Lower lobe of right lung (tissue), 2 donors: Measurements from ENCODE around the gene MRTFA. TPM values are rescaled to one million over a fixed set of nuclear protein-coding genes. Genes with fewer than 3 reads are reported as not detected.

ENCODE experiments used
- ATAC-seq, 2 donors: fragments of 200-7000 bp; cut with Tn5 transposase; one replicate each; pipeline ENCODE4 v1.9.1; 2020 to 2022; ENCODE audit warnings: mild to moderate bottlenecking in 2 of 2, moderate library complexity in 2 of 2
- DNase-seq: peaks from one replicate; pipeline ENCODE4 v3.0.0-alpha.2; 2020
- H3K27ac ChIP-seq: fragments of 200-600 bp; one replicate; pipeline ENCODE4 v1.8.0; 2022
- H3K27me3 ChIP-seq: fragments of 200-600 bp; one replicate; pipeline ENCODE4 v1.8.0; 2022; ENCODE audit warnings: low read depth
- H3K36me3 ChIP-seq: fragments of 200-600 bp; one replicate; pipeline ENCODE4 v1.8.0; 2022; ENCODE audit warnings: mild to moderate bottlenecking
- H3K4me1 ChIP-seq: fragments of 200-600 bp; one replicate; pipeline ENCODE4 v1.8.0; 2022
- H3K4me3 ChIP-seq: fragments of 200-600 bp; one replicate; pipeline ENCODE4 v1.8.0; 2022; ENCODE audit warnings: mild to moderate bottlenecking
- H3K9me3 ChIP-seq: fragments of 200-600 bp; one replicate; pipeline ENCODE4 v1.8.0; 2022
- intact Hi-C: fragments of 100-400 bp; cut with DNase I; formaldehyde crosslinking; loops from one replicate; pipeline ENCODE4 v1.11.0; 2022
- total RNA-seq: library from RNA; stranded (reverse); fragmentation: NEBNext Ultra II Directional; extraction: Animal tissue kit (Norgen Biotek cat#: 25700); gene quantifications from one replicate; pipeline ENCODE4 v1.2.1, GENCODE V29; 2021
- TF ChIP-seq, protein P1 (sequence below): fragments of 200-600 bp; IDR thresholded peaks from one replicate; pipeline ENCODE4 v1.8.0; 2022; ENCODE audit warnings: antibody characterized with exemption, mild to moderate bottlenecking
- donor health status: DM: no; HTN: yes; CAD: no; lungs with severe emphysema.

The MRTFA gene
- total RNA-seq, 1 donor from 2014 or later: 54.2 TPM

- TF ChIP-seq, protein P1, sequence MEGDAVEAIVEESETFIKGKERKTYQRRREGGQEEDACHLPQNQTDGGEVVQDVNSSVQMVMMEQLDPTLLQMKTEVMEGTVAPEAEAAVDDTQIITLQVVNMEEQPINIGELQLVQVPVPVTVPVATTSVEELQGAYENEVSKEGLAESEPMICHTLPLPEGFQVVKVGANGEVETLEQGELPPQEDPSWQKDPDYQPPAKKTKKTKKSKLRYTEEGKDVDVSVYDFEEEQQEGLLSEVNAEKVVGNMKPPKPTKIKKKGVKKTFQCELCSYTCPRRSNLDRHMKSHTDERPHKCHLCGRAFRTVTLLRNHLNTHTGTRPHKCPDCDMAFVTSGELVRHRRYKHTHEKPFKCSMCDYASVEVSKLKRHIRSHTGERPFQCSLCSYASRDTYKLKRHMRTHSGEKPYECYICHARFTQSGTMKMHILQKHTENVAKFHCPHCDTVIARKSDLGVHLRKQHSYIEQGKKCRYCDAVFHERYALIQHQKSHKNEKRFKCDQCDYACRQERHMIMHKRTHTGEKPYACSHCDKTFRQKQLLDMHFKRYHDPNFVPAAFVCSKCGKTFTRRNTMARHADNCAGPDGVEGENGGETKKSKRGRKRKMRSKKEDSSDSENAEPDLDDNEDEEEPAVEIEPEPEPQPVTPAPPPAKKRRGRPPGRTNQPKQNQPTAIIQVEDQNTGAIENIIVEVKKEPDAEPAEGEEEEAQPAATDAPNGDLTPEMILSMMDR: no peak
- Histone ChIP-seq H3K9me3 (no peaks in the 10 kb centered on the region), H3K4me1 (peaks cover 16% of the 10 kb centered on the region), H3K36me3 (peaks cover 65% of the 10 kb centered on the region), H3K4me3 (no peak overlapping the region), H3K27ac (no peak overlapping the region), H3K27me3 (no peaks in the 10 kb centered on the region)
- intact Hi-C loops: no loop called here
- no peak for ATAC-seq
- DNase-seq: no peak
Measured at GRCh38 chr22:40414311-40414710, 222.2 kb downstream of the MRTFA start.

GRCh38 chr22:40413873-40414272, 222.6 kb downstream of the MRTFA start:
- H3K9me3 ChIP-seq: no peaks in the 10 kb centered on the region
- H3K4me3 ChIP-seq: no peak overlapping the region
- no peak overlapping the region for H3K27ac ChIP-seq
- TF ChIP-seq, protein P1: no peak
- peaks cover 16% of the 10 kb centered on the region for H3K4me1 ChIP-seq
- peaks cover 65% of the 10 kb centered on the region for H3K36me3 ChIP-seq
- no peaks in the 10 kb centered on the region for H3K27me3 ChIP-seq
- intact Hi-C loops: no loop called here
- ATAC-seq: no peak
- peak; percentile 45 for DNase-seq

DNA sequence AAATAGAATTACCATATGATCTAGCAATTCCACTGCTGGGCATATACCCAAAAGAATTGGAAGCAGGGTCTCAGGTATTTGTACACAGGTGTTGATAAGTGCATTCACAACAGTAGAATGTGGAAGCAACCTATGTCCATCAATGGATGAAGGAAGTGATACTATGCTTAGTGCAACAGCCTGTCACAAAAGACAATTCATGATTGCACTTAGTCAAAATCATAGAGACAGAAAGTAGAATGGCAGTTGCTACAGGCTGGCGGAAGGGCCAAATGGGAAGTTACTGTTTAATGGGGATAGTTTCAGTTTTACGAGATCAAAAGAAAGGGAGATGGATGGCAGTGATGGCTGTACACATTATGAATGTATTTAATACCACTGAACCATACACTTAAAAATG, 224.1 kb downstream of the MRTFA start:
- intact Hi-C loops: no loop called here
- TF ChIP-seq, protein P1: no peak
- Histone ChIP-seq H3K9me3 (no peaks in the 10 kb centered on the region), H3K4me3 (no peak overlapping the region), H3K27me3 (no peaks in the 10 kb centered on the region), H3K27ac (no peak overlapping the region), H3K36me3 (peaks cover 65% of the 10 kb centered on the region), H3K4me1 (peaks cover 16% of the 10 kb centered on the region)
- ATAC-seq (no peak), DNase-seq (peak; percentile 20)

DNA sequence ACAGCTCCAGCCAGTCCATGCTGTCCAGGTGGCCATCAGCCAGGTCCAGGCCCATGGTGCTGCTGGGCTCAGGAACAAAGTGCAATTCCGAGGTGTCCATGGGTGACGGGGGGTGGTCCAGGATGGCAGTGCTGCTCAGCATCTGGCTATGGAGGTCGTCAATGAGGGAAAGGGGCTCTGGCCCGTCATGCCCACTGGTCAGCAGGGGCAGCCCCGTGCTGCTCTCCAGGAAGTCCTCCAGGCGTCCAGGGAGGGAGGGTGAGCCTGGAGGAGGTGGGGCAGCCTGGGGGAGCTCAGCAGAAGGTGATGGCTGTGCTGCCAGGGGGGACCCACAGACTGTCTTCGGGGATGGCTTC, 225.0 kb downstream of the MRTFA start:
- Histone ChIP-seq H3K4me1 (peaks cover 16% of the 10 kb centered on the region), H3K36me3 (peaks cover 65% of the 10 kb centered on the region), H3K27me3 (no peaks in the 10 kb centered on the region), H3K4me3 (no peak overlapping the region), H3K27ac (no peak overlapping the region), H3K9me3 (no peaks in the 10 kb centered on the region)
- ATAC-seq (no peak), DNase-seq (no peak)
- TF ChIP-seq, protein P1: no peak
- intact Hi-C loops: no loop called here

DNA sequence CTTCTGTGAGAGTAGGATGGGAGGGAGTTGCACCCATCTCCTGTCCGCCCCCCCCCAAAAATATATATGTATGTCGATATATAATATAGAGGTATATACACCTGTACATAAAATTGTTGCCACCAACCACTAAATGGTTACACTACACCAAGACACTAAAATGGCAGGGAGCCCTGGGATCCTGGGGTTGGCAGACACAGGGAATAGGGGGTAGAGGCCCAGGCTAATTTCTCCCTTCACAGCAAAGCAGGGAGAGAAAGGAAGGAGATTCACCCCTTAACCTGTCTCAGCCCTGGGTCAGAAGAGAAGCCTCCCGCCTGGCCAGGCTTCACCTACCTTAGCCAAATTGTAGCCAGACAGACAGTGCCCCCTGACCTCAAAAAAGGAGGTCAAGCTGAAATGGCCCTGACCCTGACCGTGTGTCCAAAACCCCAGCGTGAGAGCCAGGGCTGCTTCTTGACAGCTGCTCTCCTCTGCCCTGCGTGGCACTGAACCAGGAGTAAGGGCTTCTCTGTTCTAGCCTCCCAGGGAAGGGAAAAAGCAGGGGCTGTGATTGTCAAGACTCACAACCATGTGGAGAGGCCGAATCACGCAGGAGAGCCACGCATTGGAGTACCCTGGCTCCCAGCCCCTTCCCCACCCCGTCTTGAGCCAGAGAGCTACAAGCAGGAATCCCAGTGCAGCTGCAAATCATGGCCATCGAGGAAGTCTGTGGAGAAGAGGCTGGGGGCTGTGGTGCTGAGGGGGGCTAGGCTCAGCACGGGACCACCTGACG, 225.6 kb downstream of the MRTFA start:
- ATAC-seq (no peak), DNase-seq (no peak)
- H3K27me3 ChIP-seq: no peaks in the 10 kb centered on the region
- H3K4me1 ChIP-seq: peaks cover 12% of the 10 kb centered on the region
- H3K9me3 ChIP-seq: no peaks in the 10 kb centered on the region
- H3K27ac ChIP-seq: no peak overlapping the region
- H3K36me3 ChIP-seq: peaks cover 66% of the 10 kb centered on the region
- TF ChIP-seq, protein P1: no peak
- intact Hi-C loops: no loop called here
- H3K4me3 ChIP-seq: no peak overlapping the region
